Liver (tissue), 2 donors: ENCODE data around the gene ZBTB47.

Source experiments
- FOXA1 ChIP-seq: IDR thresholded peaks from 2 replicates; pipeline ENCODE4 v1.6.1; 2016; ENCODE audit warnings: antibody characterized with exemption
- TF ChIP-seq, protein P1 (sequence below): fragments of 150-350 bp; IDR thresholded peaks from 2 replicates; pipeline ENCODE4 v1.5.1; 2017; ENCODE audit warnings: improper control_type of control experiment, low read depth, low read length; ENCODE audit not compliant: missing input control
- donor health status: healthy.

DNA sequence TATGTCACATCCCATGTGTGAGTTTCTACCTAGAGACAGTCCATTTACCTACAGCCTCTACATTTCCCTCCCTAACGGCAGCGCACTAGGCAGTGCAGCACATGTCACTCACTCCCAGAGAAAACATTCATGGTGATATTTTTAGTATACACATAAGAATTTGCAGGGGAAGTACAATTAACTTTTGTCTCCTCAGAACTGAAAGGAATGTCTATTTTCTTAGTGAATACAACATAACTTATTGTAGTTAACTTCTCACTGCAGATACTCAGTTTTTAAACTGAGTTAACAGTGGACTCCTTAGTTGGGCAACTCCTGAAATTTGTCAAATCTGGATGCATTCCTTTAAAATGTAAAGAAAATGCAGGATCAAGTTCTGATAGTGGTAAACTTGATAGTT, 4.5 kb upstream of the ZBTB47 start:
- TF ChIP-seq, protein P1, sequence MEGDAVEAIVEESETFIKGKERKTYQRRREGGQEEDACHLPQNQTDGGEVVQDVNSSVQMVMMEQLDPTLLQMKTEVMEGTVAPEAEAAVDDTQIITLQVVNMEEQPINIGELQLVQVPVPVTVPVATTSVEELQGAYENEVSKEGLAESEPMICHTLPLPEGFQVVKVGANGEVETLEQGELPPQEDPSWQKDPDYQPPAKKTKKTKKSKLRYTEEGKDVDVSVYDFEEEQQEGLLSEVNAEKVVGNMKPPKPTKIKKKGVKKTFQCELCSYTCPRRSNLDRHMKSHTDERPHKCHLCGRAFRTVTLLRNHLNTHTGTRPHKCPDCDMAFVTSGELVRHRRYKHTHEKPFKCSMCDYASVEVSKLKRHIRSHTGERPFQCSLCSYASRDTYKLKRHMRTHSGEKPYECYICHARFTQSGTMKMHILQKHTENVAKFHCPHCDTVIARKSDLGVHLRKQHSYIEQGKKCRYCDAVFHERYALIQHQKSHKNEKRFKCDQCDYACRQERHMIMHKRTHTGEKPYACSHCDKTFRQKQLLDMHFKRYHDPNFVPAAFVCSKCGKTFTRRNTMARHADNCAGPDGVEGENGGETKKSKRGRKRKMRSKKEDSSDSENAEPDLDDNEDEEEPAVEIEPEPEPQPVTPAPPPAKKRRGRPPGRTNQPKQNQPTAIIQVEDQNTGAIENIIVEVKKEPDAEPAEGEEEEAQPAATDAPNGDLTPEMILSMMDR: no peak
- TF ChIP-seq FOXA1: no peak
